SU-DHL-6 (cell line): ENCODE data around the gene VPS33A.

Experiments used
- H2AFZ ChIP-seq: fragments of 200-600 bp; sonication (generic); 2 replicates; pipeline ENCODE4 v1.6.1; 2014; ENCODE audit warnings: low read depth, mild to moderate bottlenecking, moderate library complexity, mixed read lengths, antibody characterized with exemption, low read length; ENCODE audit not compliant: severe bottlenecking
- H3F3A ChIP-seq: fragments of 200-600 bp; shearing (Covaris generic); 2 replicates; pipeline ENCODE4 v1.6.0; 2016; ENCODE audit warnings: antibody characterized with exemption, mild to moderate bottlenecking; ENCODE audit not compliant: insufficient read depth
- H3K27ac ChIP-seq: fragments of 200-600 bp; sonication (generic); 2 replicates; pipeline ENCODE4 v1.5.1; 2016; ENCODE audit warnings: low read depth, mild to moderate bottlenecking, low read length, moderate library complexity, mixed read lengths
- H3K27me3 ChIP-seq: fragments of 200-600 bp; sonication (generic), shearing (Covaris generic); 2 replicates; pipeline ENCODE4 v1.6.0; 2014; ENCODE audit warnings: mild to moderate bottlenecking, low read length
- H3K36me3 ChIP-seq: fragments of 200-600 bp; sonication (generic); 2 replicates; pipeline ENCODE4 v1.6.1; 2014; ENCODE audit warnings: mild to moderate bottlenecking, low read length, mixed read lengths
- H3K4me2 ChIP-seq: fragments of 300-600, 200-600 bp; shearing (Covaris generic), sonication (generic); 2 replicates; pipeline ENCODE4 v1.6.0; 2014; ENCODE audit warnings: low read length, low read depth, mild to moderate bottlenecking; ENCODE audit not compliant: poor library complexity, severe bottlenecking
- H3K4me3 ChIP-seq: fragments of 200-600 bp; sonication (generic); 2 replicates; pipeline ENCODE4 v1.5.1; 2014; ENCODE audit warnings: antibody characterized with exemption, low read length, mild to moderate bottlenecking, mixed read lengths; ENCODE audit not compliant: insufficient read depth, poor library complexity, severe bottlenecking
- H3K79me2 ChIP-seq: fragments of 200-600 bp; sonication (generic); 2 replicates; pipeline ENCODE4 v1.6.1; 2014; ENCODE audit warnings: mild to moderate bottlenecking, low read length, moderate library complexity; ENCODE audit not compliant: insufficient read depth
- H3K9ac ChIP-seq: fragments of 200-600 bp; sonication (generic); 2 replicates; pipeline ENCODE4 v1.7.0; 2014; ENCODE audit warnings: mild to moderate bottlenecking, low read length
- H3K9me2 ChIP-seq: fragments of 200-600 bp; sonication (generic); replicated peaks from 2 replicates; pipeline ENCODE4 v1.6.1; 2014; ENCODE audit warnings: low read length; ENCODE audit not compliant: insufficient read depth
- H3K9me3 ChIP-seq: fragments of 200-600 bp; sonication (generic); 2 replicates; pipeline ENCODE4 v1.6.1; 2014; ENCODE audit warnings: low read length, mixed read lengths; ENCODE audit not compliant: insufficient read depth
- H4K20me1 ChIP-seq: fragments of 200-600 bp; sonication (generic); 2 replicates; pipeline ENCODE4 v1.6.1; 2014; ENCODE audit warnings: low read depth, mild to moderate bottlenecking, antibody characterized with exemption, low read length, moderate library complexity, mixed read lengths
- EZH2phosphoT487 ChIP-seq: fragments of 200-600 bp; sonication (generic), shearing (Covaris generic); conservative IDR thresholded peaks from 2 replicates; pipeline ENCODE4 v1.6.1; 2018; ENCODE audit warnings: mild to moderate bottlenecking, antibody characterized with exemption, low read length, moderate library complexity, mixed read lengths
- TF ChIP-seq, protein P1 (sequence below): fragments of 200-600 bp; sonication (generic); IDR thresholded peaks from one replicate; pipeline ENCODE4 v1.5.1; 2017; ENCODE audit warnings: antibody characterized with exemption, mild to moderate bottlenecking, low read length, moderate library complexity; ENCODE audit not compliant: insufficient read depth, poor library complexity, severe bottlenecking

VPS33A gene

DNA sequence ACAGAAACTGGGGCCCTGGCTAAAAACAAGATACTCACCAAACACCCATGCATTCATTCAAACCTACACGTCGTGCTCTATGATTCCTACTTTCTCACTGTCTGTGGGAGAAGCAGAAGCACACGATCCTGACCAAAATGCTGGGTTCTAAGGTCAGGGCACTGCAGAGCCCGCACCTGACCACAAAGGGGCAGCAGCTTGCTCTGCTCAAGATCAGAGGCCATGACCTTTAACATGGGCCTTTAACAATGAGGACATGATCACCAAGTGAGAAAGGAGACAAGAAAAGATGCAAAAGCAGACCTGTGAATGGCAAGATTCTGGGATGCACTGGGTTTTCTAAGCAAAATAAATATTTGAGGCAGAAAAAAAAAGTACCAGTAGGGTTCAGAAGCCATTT lies 40.1 kb upstream of the VPS33A start:
- Histone ChIP-seq H3K79me2 (no peaks in the 10 kb centered on the region), H3K9ac (no peak overlapping the region), H3K27me3 (no peaks in the 10 kb centered on the region), H4K20me1 (no peaks in the 10 kb centered on the region), H2AFZ (no peak overlapping the region), H3K27ac (no peak overlapping the region), H3F3A (no peaks in the 10 kb centered on the region), H3K4me2 (no peak overlapping the region), H3K4me3 (no peak overlapping the region), H3K36me3 (no peaks in the 10 kb centered on the region), H3K9me2 (no peaks in the 10 kb centered on the region), H3K9me3 (no peaks in the 10 kb centered on the region)
- no peak for TF ChIP-seq EZH2phosphoT487
- TF ChIP-seq, protein P1, sequence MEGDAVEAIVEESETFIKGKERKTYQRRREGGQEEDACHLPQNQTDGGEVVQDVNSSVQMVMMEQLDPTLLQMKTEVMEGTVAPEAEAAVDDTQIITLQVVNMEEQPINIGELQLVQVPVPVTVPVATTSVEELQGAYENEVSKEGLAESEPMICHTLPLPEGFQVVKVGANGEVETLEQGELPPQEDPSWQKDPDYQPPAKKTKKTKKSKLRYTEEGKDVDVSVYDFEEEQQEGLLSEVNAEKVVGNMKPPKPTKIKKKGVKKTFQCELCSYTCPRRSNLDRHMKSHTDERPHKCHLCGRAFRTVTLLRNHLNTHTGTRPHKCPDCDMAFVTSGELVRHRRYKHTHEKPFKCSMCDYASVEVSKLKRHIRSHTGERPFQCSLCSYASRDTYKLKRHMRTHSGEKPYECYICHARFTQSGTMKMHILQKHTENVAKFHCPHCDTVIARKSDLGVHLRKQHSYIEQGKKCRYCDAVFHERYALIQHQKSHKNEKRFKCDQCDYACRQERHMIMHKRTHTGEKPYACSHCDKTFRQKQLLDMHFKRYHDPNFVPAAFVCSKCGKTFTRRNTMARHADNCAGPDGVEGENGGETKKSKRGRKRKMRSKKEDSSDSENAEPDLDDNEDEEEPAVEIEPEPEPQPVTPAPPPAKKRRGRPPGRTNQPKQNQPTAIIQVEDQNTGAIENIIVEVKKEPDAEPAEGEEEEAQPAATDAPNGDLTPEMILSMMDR, result peak; percentile 13

DNA sequence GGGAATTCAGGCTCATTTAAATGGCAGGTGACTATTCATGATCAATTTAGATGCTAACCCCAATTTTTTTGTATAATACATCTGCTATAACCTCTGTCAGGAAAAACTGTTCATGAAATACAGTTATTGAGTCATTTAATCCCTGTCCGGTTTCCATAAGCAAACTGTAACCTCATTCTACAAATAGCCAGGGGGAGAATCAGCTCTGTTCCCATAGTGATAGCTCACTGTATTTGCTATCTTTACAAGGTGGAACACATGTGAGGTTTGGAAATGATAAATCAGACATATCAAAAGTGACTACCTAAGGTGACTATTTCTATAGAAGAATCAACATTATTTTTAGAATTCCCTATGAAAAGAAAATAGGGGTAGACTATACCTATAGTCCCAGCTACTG lies 38.6 kb upstream of the VPS33A start:
- TF ChIP-seq, protein P1, result no peak
- no peak for TF ChIP-seq EZH2phosphoT487
- no peak overlapping the region for H2AFZ ChIP-seq
- no peaks in the 10 kb centered on the region for H3K36me3 ChIP-seq
- no peaks in the 10 kb centered on the region for H3K9me3 ChIP-seq
- H3K79me2 ChIP-seq, result no peaks in the 10 kb centered on the region
- no peak overlapping the region for H3K4me2 ChIP-seq
- H3K9ac ChIP-seq, result no peak overlapping the region
- H3F3A ChIP-seq, result no peaks in the 10 kb centered on the region
- H4K20me1 ChIP-seq, result no peaks in the 10 kb centered on the region
- H3K27me3 ChIP-seq, result no peaks in the 10 kb centered on the region
- H3K9me2 ChIP-seq, result no peaks in the 10 kb centered on the region
- H3K4me3 ChIP-seq, result no peak overlapping the region
- H3K27ac ChIP-seq, result no peak overlapping the region

DNA sequence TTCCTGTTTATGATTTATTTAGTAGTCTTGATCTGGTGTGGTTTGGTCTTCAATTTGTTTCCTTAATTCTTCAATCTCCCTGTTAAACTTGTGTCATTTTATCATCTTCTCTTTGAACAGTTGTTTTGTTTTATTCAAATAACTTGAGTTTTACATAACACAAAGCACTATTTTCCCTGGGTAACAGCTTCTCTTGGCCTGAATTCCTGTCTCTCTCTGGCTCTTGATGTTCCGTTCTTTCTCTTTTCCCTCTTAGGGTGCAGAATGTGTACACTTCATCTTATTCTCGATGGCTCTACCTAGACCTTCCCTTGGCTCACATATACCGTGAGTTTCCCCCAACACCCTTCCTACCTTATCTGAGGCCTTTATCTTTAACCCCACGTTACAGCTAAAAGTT lies 36.8 kb upstream of the VPS33A start:
- no peak overlapping the region for H2AFZ ChIP-seq
- no peaks in the 10 kb centered on the region for H4K20me1 ChIP-seq
- no peaks in the 10 kb centered on the region for H3K9me3 ChIP-seq
- no peak overlapping the region for H3K4me3 ChIP-seq
- no peaks in the 10 kb centered on the region for H3F3A ChIP-seq
- no peak for TF ChIP-seq EZH2phosphoT487
- TF ChIP-seq, protein P1, result no peak
- no peak overlapping the region for H3K9ac ChIP-seq
- no peaks in the 10 kb centered on the region for H3K79me2 ChIP-seq
- no peak overlapping the region for H3K27ac ChIP-seq
- no peaks in the 10 kb centered on the region for H3K27me3 ChIP-seq
- no peaks in the 10 kb centered on the region for H3K36me3 ChIP-seq
- H3K9me2 ChIP-seq, result no peaks in the 10 kb centered on the region
- no peak overlapping the region for H3K4me2 ChIP-seq
